Right ventricle myocardium superior (tissue), 1 donor: ENCODE data around the gene HYAL2. TPM values are rescaled to one million over a fixed set of nuclear protein-coding genes. Genes with fewer than 3 reads are reported as not detected.
"Not testable (repeated sequence)": the region's sequence is repeated elsewhere in the genome, so short reads cannot be mapped to it uniquely, and the experiment has no call there.

ENCODE experiments used
- ATAC-seq: fragments of 200-7000 bp; cut with Tn5 transposase; one replicate; pipeline ENCODE4 v1.9.1; 2020; ENCODE audit warnings: mild to moderate bottlenecking; ENCODE audit not compliant: poor library complexity
- DNase-seq: peaks from one replicate; pipeline ENCODE4 v3.0.0-alpha.2; 2020
- intact Hi-C: fragments of 100-400 bp; cut with DNase I; formaldehyde crosslinking; loops from one replicate; pipeline ENCODE4 v1.11.2; 2022
- total RNA-seq: library from RNA; stranded (reverse); fragmentation: NEBNext Ultra II Directional; extraction: Animal tissue kit (Norgen Biotek cat#: 25700); gene quantifications from one replicate; pipeline ENCODE4 v1.2.1, GENCODE V29; 2021
- donor health status: DM: no; HTN: yes; CAD: no; lungs with severe emphysema.

Gene HYAL2
- total RNA-seq, 1 donor from 2014 or later: 33.8 TPM

- intact Hi-C loops: no loop called here
- ATAC-seq (no peak), DNase-seq (no peak)
Measured at GRCh38 chr3:50319181-50319893, 3.2 kb downstream of the HYAL2 start.

- DNase-seq (no peak), ATAC-seq (no peak)
- intact Hi-C loops: no loop called here
Measured at GRCh38 chr3:50318615-50319014, 3.9 kb downstream of the HYAL2 start.

GRCh38 chr3:50318163-50318562 lies 4.4 kb downstream of the HYAL2 start:
- ATAC-seq (no peak), DNase-seq (no peak)
- intact Hi-C loops: no loop called here

GRCh38 chr3:50317300-50317699 lies 5.2 kb downstream of the HYAL2 start:
- DNase-seq (no peak), ATAC-seq (no peak)
- intact Hi-C loops: no loop called here

- no peak for ATAC-seq
- no peak for DNase-seq
- intact Hi-C loops: no loop called here
Measured at GRCh38 chr3:50316657-50317242, 5.8 kb downstream of the HYAL2 start.

GRCh38 chr3:50314816-50315215 lies 7.7 kb downstream of the HYAL2 start:
- intact Hi-C loops: no loop called here
- ATAC-seq (no peak), DNase-seq (no peak)

- ATAC-seq (peak; percentile 44), DNase-seq (no peak)
- intact Hi-C loops: no loop called here
Measured at GRCh38 chr3:50314342-50314741, 8.2 kb downstream of the HYAL2 start.

- DNase-seq: not testable (repeated sequence)
Measured at GRCh38 chr3:50312041-50312440, 10.5 kb downstream of the HYAL2 start.

GRCh38 chr3:50304601-50305000 lies 17.9 kb downstream of the HYAL2 start:
- ATAC-seq (no peak), DNase-seq (peak; percentile 16)
- intact Hi-C loops: no loop called here

More at GRCh38 chr3:50312041-50312440, 10.5 kb downstream of the HYAL2 start:
- intact Hi-C loops, ATAC-seq: not testable (repeated sequence)

- ATAC-seq: peak; percentile 51
- intact Hi-C loops: no loop called here
Measured at GRCh38 chr3:50303013-50303815, 19.3 kb downstream of the HYAL2 start, which contains the start of gene HYAL1. Gene HYAL1, minus strand, starts transcription at chr3:50303574. Its CDS starts 618 bp downstream, at chr3:50302956.

GRCh38 chr3:50302095-50303012 lies 20.2 kb downstream of the HYAL2 start:
- ATAC-seq (no peak), DNase-seq (no peak)
- intact Hi-C loops: no loop called here

More at GRCh38 chr3:50303013-50303815, 19.3 kb downstream of the HYAL2 start, which contains the start of gene HYAL1:
- peak; percentile 88 for DNase-seq

GRCh38 chr3:50300681-50301254 lies 21.8 kb downstream of the HYAL2 start:
- intact Hi-C loops: no loop called here
- ATAC-seq: no peak
- DNase-seq: no peak

GRCh38 chr3:50299929-50300680 lies 22.4 kb downstream of the HYAL2 start:
- ATAC-seq: peak; percentile 0
- intact Hi-C loops: no loop called here
- DNase-seq: no peak

- ATAC-seq (no peak), DNase-seq (no peak)
- intact Hi-C loops: no loop called here
Measured at GRCh38 chr3:50299638-50299928, 23.0 kb downstream of the HYAL2 start.

GRCh38 chr3:50298836-50299637 lies 23.5 kb downstream of the HYAL2 start, which contains the start of the genes HYAL3 and NAA80:
Gene HYAL3, minus strand, starts transcription at chr3:50299405. Its CDS starts 3,803 bp downstream, at chr3:50295602.
Gene NAA80, minus strand, starts transcription at chr3:50299405. Its CDS starts 1,942 bp downstream, at chr3:50297463.
- intact Hi-C loops: no loop called here
- peak; percentile 89 for ATAC-seq

GRCh38 chr3:50297896-50298725 lies 24.4 kb downstream of the HYAL2 start:
- intact Hi-C loops: no loop called here
- ATAC-seq (no peak), DNase-seq (no peak)

More at GRCh38 chr3:50298836-50299637, 23.5 kb downstream of the HYAL2 start, which contains the start of the genes HYAL3 and NAA80:
- DNase-seq: peak; percentile 100
